GM23338 (cell line): ENCODE measurements around the gene EZH1. TPM values are rescaled to one million over a fixed set of nuclear protein-coding genes. Genes with fewer than 3 reads are reported as not detected.

Experiments
- ATAC-seq: fragments of 200-7000 bp; cut with Tn5 transposase; 3 replicates; pipeline ENCODE4 v1.9.1; 2020
- DNase-seq: peaks from one replicate; pipeline ENCODE4 v3.0.0-alpha.2; 2015; ENCODE audit warnings: low spot score
- H2AFZ ChIP-seq: fragments of 200-600 bp; sonication (generic); 2 replicates; pipeline ENCODE4 v1.8.0; 2016; ENCODE audit warnings: antibody characterized with exemption, mild to moderate bottlenecking, moderate library complexity
- H3F3A ChIP-seq: fragments of 200-600 bp; sonication (generic); replicated peaks from 2 replicates; pipeline ENCODE4 v1.8.0; 2017; ENCODE audit warnings: antibody characterized with exemption, mixed run types, low read depth
- H3K27ac ChIP-seq: fragments of 200-600 bp; sonication (generic); 2 replicates; pipeline ENCODE4 v1.6.1; 2016; ENCODE audit warnings: low read depth
- H3K27me3 ChIP-seq: fragments of 200-600 bp; sonication (generic); 2 replicates; pipeline ENCODE4 v1.8.0; 2016; ENCODE audit warnings: mild to moderate bottlenecking, mixed run types, moderate library complexity; ENCODE audit not compliant: insufficient read depth
- H3K36me3 ChIP-seq: fragments of 200-600 bp; sonication (generic); 2 replicates; pipeline ENCODE4 v1.8.0; 2016; ENCODE audit warnings: mild to moderate bottlenecking; ENCODE audit not compliant: insufficient read depth
- H3K4me1 ChIP-seq: fragments of 200-600 bp; sonication (generic); 2 replicates; pipeline ENCODE4 v1.8.0; 2016; ENCODE audit warnings: mild to moderate bottlenecking, moderate library complexity; ENCODE audit not compliant: insufficient read depth
- H3K4me2 ChIP-seq: fragments of 200-600 bp; sonication (generic); 2 replicates; pipeline ENCODE4 v1.7.1; 2017; ENCODE audit warnings: mixed run types
- H3K4me3 ChIP-seq: fragments of 200-600 bp; sonication (generic); 2 replicates; pipeline ENCODE4 v1.6.1; 2016; ENCODE audit warnings: mixed run types
- H3K79me2 ChIP-seq: fragments of 200-600 bp; sonication (generic); replicated peaks from 2 replicates; pipeline ENCODE4 v1.8.0; 2017; ENCODE audit warnings: mild to moderate bottlenecking; ENCODE audit not compliant: insufficient read depth
- H3K9me2 ChIP-seq: fragments of 200-600 bp; sonication (generic); 2 replicates; pipeline ENCODE4 v1.8.0; 2017; ENCODE audit not compliant: insufficient read depth
- H4K20me1 ChIP-seq: fragments of 200-600 bp; sonication (generic); replicated peaks from 2 replicates; pipeline ENCODE4 v1.8.0; 2017; ENCODE audit warnings: mild to moderate bottlenecking; ENCODE audit not compliant: insufficient read depth
- H3K27ac Mint-ChIP-seq: 2 replicates; pipeline ENCODE4 v1.8.0; 2020; ENCODE audit warnings: inconsistent platforms, mild to moderate bottlenecking, moderate library complexity, mixed read lengths
- H3K27me3 Mint-ChIP-seq: 3 replicates; pipeline ENCODE4 v1.8.0; 2022; ENCODE audit warnings: low read depth, mild to moderate bottlenecking, moderate library complexity, mixed read lengths, inconsistent platforms; ENCODE audit not compliant: insufficient read depth, poor library complexity
- H3K36me3 Mint-ChIP-seq: 3 replicates; pipeline ENCODE4 v1.8.0; 2021; ENCODE audit warnings: low read depth, mild to moderate bottlenecking, inconsistent platforms, moderate library complexity, mixed read lengths
- H3K4me1 Mint-ChIP-seq: 3 replicates; pipeline ENCODE4 v1.8.0; 2020; ENCODE audit warnings: mild to moderate bottlenecking, inconsistent platforms, mixed read lengths
- H3K4me3 Mint-ChIP-seq: 3 replicates; pipeline ENCODE4 v1.8.0; 2021; ENCODE audit warnings: moderate library complexity, mild to moderate bottlenecking, inconsistent platforms, mixed read lengths
- H3K9me3 Mint-ChIP-seq: 3 replicates; pipeline ENCODE4 v1.8.0; 2020; ENCODE audit warnings: moderate library complexity, mild to moderate bottlenecking, inconsistent platforms, mixed read lengths
- CTCF ChIP-seq, 2 experiments: fragments of 200-600 bp in 1 of 2; sonication (generic) in 1 of 2; conservative IDR thresholded peaks; 2 replicates each; pipeline versions ENCODE4 v1.5.1 to v1.6.1; 2016 to 2017; ENCODE audit warnings: antibody characterized with exemption in 2 of 2, low read depth in 2 of 2, mild to moderate bottlenecking in 2 of 2, moderate library complexity in 1 of 2
- ETS1 ChIP-seq: IDR thresholded peaks from 2 replicates; pipeline ENCODE4 v1.6.1; 2016; ENCODE audit warnings: antibody characterized with exemption
- JUNB ChIP-seq: IDR thresholded peaks from one replicate; pipeline ENCODE4 v1.6.1; 2016; ENCODE audit warnings: antibody characterized with exemption; ENCODE audit not compliant: unreplicated experiment
- NANOG ChIP-seq: IDR thresholded peaks from 2 replicates; pipeline ENCODE4 v1.6.1; 2016; ENCODE audit warnings: antibody characterized with exemption, borderline replicate concordance
- REST ChIP-seq: IDR thresholded peaks from one replicate; pipeline ENCODE4 v1.6.1; 2018; ENCODE audit warnings: antibody characterized with exemption; ENCODE audit not compliant: unreplicated experiment
- STAT1 ChIP-seq: IDR thresholded peaks from one replicate; pipeline ENCODE4 v1.6.1; 2016; ENCODE audit warnings: antibody characterized with exemption; ENCODE audit not compliant: unreplicated experiment
- ZNF331 ChIP-seq: fragments of 250-450 bp; sonication (Bioruptor Pico); IDR thresholded peaks from 2 replicates; pipeline ENCODE4 v1.5.0; 2020; ENCODE audit warnings: low read depth, mild to moderate bottlenecking, moderate library complexity
- ZNF462 ChIP-seq: fragments of 250-450 bp; sonication (Bioruptor Pico); IDR thresholded peaks from 2 replicates; pipeline ENCODE4 v1.5.0; 2020; ENCODE audit warnings: mild to moderate bottlenecking, moderate library complexity
- polyA plus RNA-seq: library from polyadenylated mRNA; unstranded; fragments of >200 nt; fragmentation: Nextera tagmentation; extraction: Ambion mirVana; gene quantifications from 2 replicates; pipeline ENCODE4 v1.2.1, GENCODE V29; 2016
- total RNA-seq: library from RNA; depleted of rRNA; stranded (reverse); fragments of >200 nt; shearing (Covaris generic); gene quantifications from 2 replicates; pipeline ENCODE4 v1.2.3, GENCODE V29; 2014

EZH1 gene
- total and polyA plus RNA-seq, 2 experiments from 2014 or later, result 16.9 to 18.0 TPM

GRCh38 chr17:42702446-42702845 lies 42.4 kb downstream of the EZH1 start (continued):
- TF ChIP-seq ZNF462 (CRISPR knock-in tag), result no peak
- no peak for TF ChIP-seq STAT1
- TF ChIP-seq NANOG, result no peak

GRCh38 chr17:42700586-42701289 lies 44.1 kb downstream of the EZH1 start:
- Histone ChIP-seq H3K4me3 (no peak overlapping the region), H4K20me1 (peaks cover 6% of the 10 kb centered on the region; the same call in 1 of the 2 replicates), H2AFZ (no peak overlapping the region), H3K79me2 (no peaks in the 10 kb centered on the region), H3K27ac (no peak overlapping the region), H3K4me2 (no peak overlapping the region), H3F3A (no peaks in the 10 kb centered on the region), H3K4me1 (no peaks in the 10 kb centered on the region; the same call in 1 of the 2 replicates), H3K36me3 (peaks cover 6% of the 10 kb centered on the region; the same call in 1 of the 2 replicates), H3K9me2 (no peaks in the 10 kb centered on the region), H3K27me3 (no peaks in the 10 kb centered on the region)
- peaks cover 10% of the 10 kb centered on the region for H3K4me1 Mint-ChIP-seq
- DNase-seq, result no peak
- H3K36me3 Mint-ChIP-seq, result peaks cover 32% of the 10 kb centered on the region
- ATAC-seq, result no peak
- no peak overlapping the region for H3K4me3 Mint-ChIP-seq
- peaks cover 9% of the 10 kb centered on the region for H3K27me3 Mint-ChIP-seq
- no peaks in the 10 kb centered on the region; the same call in 2 of the 3 replicates for H3K9me3 Mint-ChIP-seq
- H3K27ac Mint-ChIP-seq, result no peak overlapping the region
- TF ChIP-seq JUNB, result no peak
- no peak for TF ChIP-seq REST
- TF ChIP-seq STAT1, result no peak
- no peak for TF ChIP-seq ZNF331 (CRISPR knock-in tag)
- TF ChIP-seq CTCF (conservative IDR thresholded peaks at IDR 0.05; ENCODE audit: low read depth in 2 of 2), result no peak
- TF ChIP-seq ETS1, result no peak
